GM12875 (cell line): ENCODE data around the gene BTBD9.

Experiments used
- H3K4me3 ChIP-seq: one replicate; pipeline ENCODE4 v1.5.1; 2011; ENCODE audit warnings: low read depth, low read length, control low read depth
- CTCF ChIP-seq: IDR thresholded peaks from 2 replicates; pipeline ENCODE4 v1.5.1; 2011; ENCODE audit warnings: low read depth, mild to moderate bottlenecking, control low read depth, inconsistent platforms, low read length, moderate library complexity, borderline replicate concordance; ENCODE audit not compliant: insufficient read depth

Gene BTBD9

GRCh38 chr6:38443352-38444144, 196.2 kb downstream of the BTBD9 start:
- H3K4me3 ChIP-seq, result no peak overlapping the region
- no peak for TF ChIP-seq CTCF

- TF ChIP-seq CTCF, result no peak
Observed at GRCh38 chr6:38438097-38438496, 201.6 kb downstream of the BTBD9 start.

GRCh38 chr6:38436726-38437465, 202.8 kb downstream of the BTBD9 start:
- TF ChIP-seq CTCF, result no peak

More at GRCh38 chr6:38438097-38438496, 201.6 kb downstream of the BTBD9 start:
- H3K4me3 ChIP-seq, result no peak overlapping the region

GRCh38 chr6:38435330-38435729, 204.4 kb downstream of the BTBD9 start:
- H3K4me3 ChIP-seq, result no peak overlapping the region
- no peak for TF ChIP-seq CTCF

More at GRCh38 chr6:38436726-38437465, 202.8 kb downstream of the BTBD9 start:
- H3K4me3 ChIP-seq, result no peak overlapping the region

- no peak overlapping the region for H3K4me3 ChIP-seq
- TF ChIP-seq CTCF, result no peak
Observed at GRCh38 chr6:38434051-38434450, 205.7 kb downstream of the BTBD9 start.

- H3K4me3 ChIP-seq, result no peak overlapping the region
- TF ChIP-seq CTCF, result no peak
Observed at GRCh38 chr6:38432479-38432878, 207.2 kb downstream of the BTBD9 start.
